Kidney (tissue), 14 donors: ENCODE results near the gene CRMP1. TPM values are rescaled to one million over a fixed set of nuclear protein-coding genes. Genes with fewer than 3 reads are reported as not detected.
A peak's percentile ranks its signal among the peaks of the same experiment; 100 is the strongest.

Experiments
- DNase-seq, 5 donors: peaks; one replicate each; pipeline ENCODE4 v3.0.0-alpha.2; 2013 to 2020
- FAIRE-seq: peaks from 2 replicates; lab custom pipeline; 2012; peaks lifted over from hg19 to GRCh38; lab: Jason Lieb, UNC
- H3K27ac ChIP-seq, 2 donors: one replicate each; pipeline ENCODE4 v1.7.0; 2013; ENCODE audit warnings: low read depth in 2 of 2, low read length in 2 of 2, inconsistent platforms in 1 of 2
- H3K27me3 ChIP-seq: one replicate; pipeline ENCODE4 v1.7.1; 2013; ENCODE audit warnings: low read length, inconsistent platforms; ENCODE audit not compliant: control insufficient read depth, insufficient read depth
- H3K36me3 ChIP-seq, 3 donors: one replicate each; pipeline versions ENCODE4 v1.7.0 to v1.7.1; 2013; ENCODE audit warnings: low read length in 3 of 3, control low read depth in 1 of 3, inconsistent platforms in 1 of 3; ENCODE audit not compliant: insufficient read depth in 3 of 3, control insufficient read depth in 2 of 3
- H3K4me1 ChIP-seq, 3 donors: one replicate each; pipeline versions ENCODE4 v1.7.0 to v1.7.1; 2013; ENCODE audit warnings: low read length in 3 of 3, inconsistent platforms in 1 of 3, low read depth in 1 of 3; ENCODE audit not compliant: control insufficient read depth in 2 of 3, insufficient read depth in 2 of 3
- H3K4me3 ChIP-seq, 3 donors: one replicate each; pipeline versions ENCODE4 v1.7.0 to v1.8.1; 2013; ENCODE audit warnings: low read length in 3 of 3, control low read depth in 1 of 3, inconsistent platforms in 1 of 3
- H3K9ac ChIP-seq, 3 donors: one replicate each; pipeline versions ENCODE4 v1.7.0 to v1.7.1; 2013; ENCODE audit warnings: low read length in 3 of 3, control low read depth in 1 of 3, inconsistent platforms in 1 of 3
- H3K9me3 ChIP-seq, 3 donors: one replicate each; pipeline versions ENCODE4 v1.7.0 to v1.7.1; 2013; ENCODE audit warnings: low read length in 3 of 3, control low read depth in 1 of 3, inconsistent platforms in 1 of 3; ENCODE audit not compliant: control insufficient read depth in 2 of 3, insufficient read depth in 1 of 3
- intact Hi-C: fragments of 100-400 bp; cut with DNase I; formaldehyde crosslinking; loops from one replicate; pipeline ENCODE4 v1.11.1; 2022
- polyA plus RNA-seq: library from polyadenylated mRNA; stranded (reverse); fragments of 350-450 nt; fragmentation: Illumina TruSeq; extraction: RNeasy Lipid Tissue Mini Kit (QIAGEN cat#74804); gene quantifications from one replicate; pipeline ENCODE4 v1.2.3, GENCODE V29; 2014; ENCODE audit warnings: low read depth, low replicate concordance; ENCODE audit not compliant: insufficient read depth
- total RNA-seq: library from RNA; stranded (reverse); fragmentation: NEBNext Ultra II Directional; extraction: Animal tissue kit (Norgen Biotek cat#: 25700); gene quantifications from one replicate; pipeline ENCODE4 v1.2.1, GENCODE V29; 2021
- TF ChIP-seq, protein P1 (sequence below): IDR thresholded peaks from 3 replicates; pipeline ENCODE4 v1.5.1; 2012; ENCODE audit warnings: mild to moderate bottlenecking, moderate library complexity, borderline replicate concordance; ENCODE audit not compliant: insufficient read depth; ENCODE audit errors: extremely low read depth
- donor health status: control.
- donor health status: control.
- donor health status: control.
- donor health status: control.
- donor health status: control.
- donor health status: DM: yes; HTN: yes; CAD: no.
- donor health status: Normal renal cell carcinoma (clear cell type).

The CRMP1 gene
- total and polyA plus RNA-seq, 2 donors from 2014 or later: 0.26 to 0.66 TPM

DNA sequence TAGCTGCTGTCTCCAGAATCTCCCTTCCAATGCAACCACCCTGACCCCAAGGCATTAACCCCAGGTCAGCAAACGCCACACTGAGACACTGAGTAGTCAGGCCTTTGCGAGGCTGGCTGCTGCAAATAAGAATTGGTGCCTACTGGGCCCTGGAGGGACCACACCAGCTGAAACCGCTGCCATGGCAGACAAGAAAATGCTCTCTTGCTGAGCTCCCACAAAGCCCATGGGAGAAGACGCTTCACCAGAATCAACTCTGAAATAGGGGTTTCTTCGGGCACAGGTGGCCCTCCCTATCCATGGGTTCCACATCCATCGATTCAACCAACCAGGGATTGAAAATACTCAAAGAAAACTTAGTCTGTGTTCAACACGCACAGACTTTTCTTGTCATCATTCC is 26.7 kb upstream of the CRMP1 start:
- TF ChIP-seq, protein P1, sequence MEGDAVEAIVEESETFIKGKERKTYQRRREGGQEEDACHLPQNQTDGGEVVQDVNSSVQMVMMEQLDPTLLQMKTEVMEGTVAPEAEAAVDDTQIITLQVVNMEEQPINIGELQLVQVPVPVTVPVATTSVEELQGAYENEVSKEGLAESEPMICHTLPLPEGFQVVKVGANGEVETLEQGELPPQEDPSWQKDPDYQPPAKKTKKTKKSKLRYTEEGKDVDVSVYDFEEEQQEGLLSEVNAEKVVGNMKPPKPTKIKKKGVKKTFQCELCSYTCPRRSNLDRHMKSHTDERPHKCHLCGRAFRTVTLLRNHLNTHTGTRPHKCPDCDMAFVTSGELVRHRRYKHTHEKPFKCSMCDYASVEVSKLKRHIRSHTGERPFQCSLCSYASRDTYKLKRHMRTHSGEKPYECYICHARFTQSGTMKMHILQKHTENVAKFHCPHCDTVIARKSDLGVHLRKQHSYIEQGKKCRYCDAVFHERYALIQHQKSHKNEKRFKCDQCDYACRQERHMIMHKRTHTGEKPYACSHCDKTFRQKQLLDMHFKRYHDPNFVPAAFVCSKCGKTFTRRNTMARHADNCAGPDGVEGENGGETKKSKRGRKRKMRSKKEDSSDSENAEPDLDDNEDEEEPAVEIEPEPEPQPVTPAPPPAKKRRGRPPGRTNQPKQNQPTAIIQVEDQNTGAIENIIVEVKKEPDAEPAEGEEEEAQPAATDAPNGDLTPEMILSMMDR: no peak
- H3K9ac ChIP-seq: no peak overlapping the region
- H3K4me3 ChIP-seq: no peak overlapping the region
- no peaks in the 10 kb centered on the region for H3K27me3 ChIP-seq
- no peaks in the 10 kb centered on the region for H3K36me3 ChIP-seq
- peaks cover 0 to 3% (median 0%) of the 10 kb centered on the region in 3 donors for H3K9me3 ChIP-seq
- intact Hi-C loops: no loop called here
- H3K4me1 ChIP-seq: no peaks in the 10 kb centered on the region
- no peak overlapping the region for H3K27ac ChIP-seq
- FAIRE-seq (no peak), DNase-seq (peak in 1 of 5 donors; percentile 38)

DNA sequence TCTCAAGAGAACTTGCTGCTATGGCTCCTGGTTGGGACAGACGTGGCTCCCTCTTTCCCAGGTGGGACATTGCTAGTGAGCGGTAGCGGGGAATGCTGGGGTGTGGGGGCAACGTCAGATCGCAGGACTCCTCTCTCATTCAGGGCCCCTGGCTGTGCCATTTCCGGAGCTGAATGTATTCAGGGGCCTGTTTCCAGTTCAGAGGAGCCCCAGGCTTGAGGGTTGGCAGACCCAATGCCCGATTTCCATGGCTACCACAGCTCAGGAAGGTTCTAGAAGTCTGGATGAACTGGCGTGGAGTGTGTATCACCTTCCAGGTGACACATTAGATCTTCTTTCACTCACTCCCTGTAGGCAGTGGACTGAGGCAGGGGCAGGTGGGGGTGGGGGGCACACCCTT is 26.2 kb upstream of the CRMP1 start:
- H3K4me1 ChIP-seq: no peaks in the 10 kb centered on the region
- H3K4me3 ChIP-seq: no peak overlapping the region
- DNase-seq (peak in 1 of 5 donors; percentile 26), FAIRE-seq (no peak)
- H3K27ac ChIP-seq: no peak overlapping the region
- H3K9me3 ChIP-seq: peaks cover 0 to 3% (median 0%) of the 10 kb centered on the region in 3 donors
- no peaks in the 10 kb centered on the region for H3K36me3 ChIP-seq
- intact Hi-C loops: no loop called here
- H3K27me3 ChIP-seq: no peaks in the 10 kb centered on the region
- no peak overlapping the region for H3K9ac ChIP-seq
- TF ChIP-seq, protein P1: no peak

DNA sequence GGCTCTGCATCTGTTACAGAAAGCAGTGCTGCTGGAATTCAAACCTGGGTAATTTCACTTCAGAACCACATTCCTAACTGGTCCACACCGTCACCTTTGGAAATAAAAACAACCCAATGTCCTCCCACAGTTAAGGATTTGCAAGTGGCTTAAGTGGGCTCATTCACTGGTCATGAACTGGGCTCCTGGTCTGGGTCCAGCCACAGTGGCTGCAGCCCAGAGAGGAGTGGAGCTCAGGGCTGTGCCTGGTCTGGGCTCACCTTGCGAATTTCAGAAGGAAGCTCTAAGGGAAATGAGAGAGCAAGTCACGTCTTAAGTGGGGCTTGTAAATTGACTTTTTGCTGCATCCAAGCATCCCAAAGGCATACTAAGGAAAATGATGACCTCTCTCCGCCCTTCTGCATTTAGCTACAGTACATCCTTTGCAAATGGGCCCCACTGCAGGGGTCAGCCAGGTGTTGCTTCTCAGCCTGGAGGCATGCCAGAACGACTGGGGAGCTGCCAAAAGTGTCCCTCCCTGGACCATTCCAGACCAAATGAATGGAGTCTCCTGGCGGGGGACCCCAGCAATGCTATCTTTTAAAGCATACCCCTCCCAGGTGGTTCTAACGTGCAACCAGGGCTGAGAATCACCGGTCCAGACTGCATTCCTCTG is 25.6 kb upstream of the CRMP1 start:
- FAIRE-seq (no peak), DNase-seq (peak in 2 of 5 donors; percentile 45 to 53)
- TF ChIP-seq, protein P1: no peak
- no peaks in the 10 kb centered on the region for H3K27me3 ChIP-seq
- intact Hi-C loops: no loop called here
- no peak overlapping the region for H3K9ac ChIP-seq
- no peaks in the 10 kb centered on the region for H3K36me3 ChIP-seq
- no peak overlapping the region for H3K27ac ChIP-seq
- no peak overlapping the region for H3K4me3 ChIP-seq
- H3K4me1 ChIP-seq: no peaks in the 10 kb centered on the region
- peaks cover 0 to 3% (median 0%) of the 10 kb centered on the region in 3 donors for H3K9me3 ChIP-seq
